Aorta (tissue), 5 donors: ENCODE results near the gene FUBP3. TPM values are rescaled to one million over a fixed set of nuclear protein-coding genes. Genes with fewer than 3 reads are reported as not detected.
A peak's percentile ranks its signal among the peaks of the same experiment; 100 is the strongest.

Source experiments
- ATAC-seq: fragments of 200-7000 bp; cut with Tn5 transposase; one replicate; pipeline ENCODE4 v1.9.1; 2022; ENCODE audit warnings: moderate library complexity; ENCODE audit not compliant: low FRiP score
- DNase-seq, 2 donors: peaks; one replicate each; pipeline ENCODE4 v3.0.0-alpha.2; 2020
- H3K27ac ChIP-seq, 2 donors: one replicate each; pipeline ENCODE4 v1.5.1; 2013; ENCODE audit warnings: low read length in 2 of 2, mild to moderate bottlenecking in 2 of 2, moderate library complexity in 2 of 2, control low read depth in 1 of 2, inconsistent platforms in 1 of 2, low read depth in 1 of 2
- H3K27me3 ChIP-seq, 2 donors: one replicate each; pipeline ENCODE4 v1.6.1; 2013; ENCODE audit warnings: control low read depth in 1 of 2, low read length in 1 of 2, mild to moderate bottlenecking in 1 of 2, moderate library complexity in 1 of 2; ENCODE audit not compliant: insufficient read depth in 2 of 2, control insufficient read depth in 1 of 2
- H3K36me3 ChIP-seq, 2 donors: one replicate each; pipeline ENCODE4 v1.6.1; 2013; ENCODE audit warnings: control low read depth in 1 of 2, low read length in 1 of 2, mild to moderate bottlenecking in 1 of 2; ENCODE audit not compliant: insufficient read depth in 2 of 2, control insufficient read depth in 1 of 2
- H3K4me1 ChIP-seq, 2 donors: one replicate each; pipeline ENCODE4 v1.6.1; 2013; ENCODE audit warnings: low read length in 2 of 2, control low read depth in 1 of 2, mild to moderate bottlenecking in 1 of 2, moderate library complexity in 1 of 2; ENCODE audit not compliant: insufficient read depth in 2 of 2, control insufficient read depth in 1 of 2
- H3K4me3 ChIP-seq, 2 donors: one replicate each; pipeline ENCODE4 v1.5.1; 2013; ENCODE audit warnings: low read length in 2 of 2, control low read depth in 1 of 2, mild to moderate bottlenecking in 1 of 2
- H3K9me3 ChIP-seq: one replicate; pipeline ENCODE4 v1.6.1; 2013; ENCODE audit warnings: mild to moderate bottlenecking, low read length; ENCODE audit not compliant: control insufficient read depth
- WGBS, 2 donors: extraction: QIAGEN DNeasy Blood & Tissue Kit; methylation state at CpG; one replicate each; pipeline ENCODE4 v1.1.7; 2013; 5-methylcytosine and 5-hydroxymethylcytosine counted together
- intact Hi-C, 2 donors: fragments of 100-400 bp; cut with DNase I; formaldehyde crosslinking; loops; one replicate each; pipeline versions ENCODE4 v1.14.2 to v1.15.0; 2022
- polyA plus RNA-seq, 2 donors: library from polyadenylated mRNA; stranded (reverse); fragments of 200-250 nt; gene quantifications; one replicate each; pipeline ENCODE4 v1.2.3, GENCODE V29; 2013
- total RNA-seq, 2 donors: library from RNA; stranded (reverse); fragmentation: NEBNext Ultra II Directional; extraction: Animal tissue kit (Norgen Biotek cat#: 25700); gene quantifications; one replicate each; pipeline ENCODE4 v1.2.1, GENCODE V29; 2021
- donor health status: healthy with polysubstance abuse.
- donor health status: Bipolar disorder and iron deficiency.
- donor health status: DM: no; HTN: no; CAD: no.
- donor health status: DM: no; HTN: no; CAD: no.
- donor health status: DM: yes; HTN: yes; CAD: no.

FUBP3 gene
- total and polyA plus RNA-seq, 4 donors, result 24.4 to 50.9 (median 38.6) TPM

GRCh38 chr9:130539420-130540223 lies 39.8 kb upstream of the FUBP3 start:
- intact Hi-C loops, result no loop called here
- ATAC-seq (no peak), DNase-seq (peak in 1 of 2 donors; percentile 61)
- Histone ChIP-seq H3K27me3 (no peaks in the 10 kb centered on the region), H3K9me3 (no peaks in the 10 kb centered on the region), H3K36me3 (no peaks in the 10 kb centered on the region), H3K4me1 (no peaks in the 10 kb centered on the region), H3K27ac (no peak overlapping the region), H3K4me3 (no peak overlapping the region)
- WGBS, 2 donors, result 50 to 52% methylated on average over 11 of the region's 11 CpGs

GRCh38 chr9:130541533-130541932 lies 37.8 kb upstream of the FUBP3 start:
- 74 to 89% methylated on average over 2 of the region's 2 CpGs for WGBS, 2 donors
- H3K27me3 ChIP-seq, result no peaks in the 10 kb centered on the region
- DNase-seq, result no peak

GRCh38 chr9:130542038-130542437 lies 37.3 kb upstream of the FUBP3 start:
- Histone ChIP-seq H3K4me1 (no peaks in the 10 kb centered on the region), H3K4me3 (no peak overlapping the region), H3K9me3 (no peaks in the 10 kb centered on the region), H3K36me3 (no peaks in the 10 kb centered on the region), H3K27ac (no peak overlapping the region), H3K27me3 (no peaks in the 10 kb centered on the region)
- WGBS, 2 donors, result 67 to 72% methylated on average over 5 of the region's 5 CpGs
- ATAC-seq (no peak), DNase-seq (no peak)
- intact Hi-C loops, result no loop called here

More at GRCh38 chr9:130541533-130541932, 37.8 kb upstream of the FUBP3 start:
- no peaks in the 10 kb centered on the region for H3K9me3 ChIP-seq
- intact Hi-C loops, result no loop called here
- no peak overlapping the region for H3K27ac ChIP-seq
- no peak overlapping the region for H3K4me3 ChIP-seq
- ATAC-seq, result no peak
- no peaks in the 10 kb centered on the region for H3K4me1 ChIP-seq
- H3K36me3 ChIP-seq, result no peaks in the 10 kb centered on the region

GRCh38 chr9:130542457-130543228 lies 36.7 kb upstream of the FUBP3 start:
- no peak for ATAC-seq
- Histone ChIP-seq H3K27me3 (no peaks in the 10 kb centered on the region), H3K27ac (no peak overlapping the region), H3K4me3 (no peak overlapping the region), H3K4me1 (no peaks in the 10 kb centered on the region), H3K36me3 (no peaks in the 10 kb centered on the region), H3K9me3 (no peaks in the 10 kb centered on the region)
- 61 to 66% methylated on average over 7 of the region's 7 CpGs for WGBS, 2 donors
- DNase-seq, result no peak
- intact Hi-C loops, result no loop called here

GRCh38 chr9:130543368-130543767 lies 36.0 kb upstream of the FUBP3 start:
- 44 to 49% methylated on average over 8 of the region's 8 CpGs for WGBS, 2 donors
- no peaks in the 10 kb centered on the region for H3K9me3 ChIP-seq
- intact Hi-C loops, result no loop called here

GRCh38 chr9:130543859-130544258 lies 35.5 kb upstream of the FUBP3 start:
- ATAC-seq, result no peak
- Histone ChIP-seq H3K4me1 (no peaks in the 10 kb centered on the region), H3K4me3 (no peak overlapping the region), H3K27ac (no peak overlapping the region), H3K27me3 (no peaks in the 10 kb centered on the region), H3K36me3 (no peaks in the 10 kb centered on the region), H3K9me3 (no peaks in the 10 kb centered on the region)
- 54 to 56% methylated on average over 6 of the region's 6 CpGs for WGBS, 2 donors
- intact Hi-C loops, result no loop called here
- no peak for DNase-seq

More at GRCh38 chr9:130543368-130543767, 36.0 kb upstream of the FUBP3 start:
- ATAC-seq, result no peak
- no peaks in the 10 kb centered on the region for H3K4me1 ChIP-seq
- H3K4me3 ChIP-seq, result no peak overlapping the region
- no peak overlapping the region for H3K27ac ChIP-seq
- no peaks in the 10 kb centered on the region for H3K36me3 ChIP-seq
- DNase-seq, result no peak
- H3K27me3 ChIP-seq, result no peaks in the 10 kb centered on the region

- Histone ChIP-seq H3K27ac (no peak overlapping the region), H3K4me3 (no peak overlapping the region), H3K27me3 (no peaks in the 10 kb centered on the region), H3K4me1 (no peaks in the 10 kb centered on the region), H3K36me3 (no peaks in the 10 kb centered on the region), H3K9me3 (no peaks in the 10 kb centered on the region)
- ATAC-seq, result no peak
- whole genome bisulfite sequencing, 2 donors, result 44 to 54% methylated on average over 9 of the region's 9 CpGs
- intact Hi-C loops, result no loop called here
- DNase-seq, result no peak
Observed at GRCh38 chr9:130544364-130544763, 35.0 kb upstream of the FUBP3 start.

- no peaks in the 10 kb centered on the region for H3K27me3 ChIP-seq
- no peak overlapping the region for H3K4me3 ChIP-seq
- DNase-seq (no peak), ATAC-seq (no peak)
- 84 to 86% methylated on average over 6 of the region's 6 CpGs for WGBS, 2 donors
- intact Hi-C loops, result no loop called here
- no peaks in the 10 kb centered on the region for H3K4me1 ChIP-seq
- H3K36me3 ChIP-seq, result no peaks in the 10 kb centered on the region
- H3K27ac ChIP-seq, result no peak overlapping the region
- no peaks in the 10 kb centered on the region for H3K9me3 ChIP-seq
Observed at GRCh38 chr9:130548103-130548502, 31.3 kb upstream of the FUBP3 start.
